OCI-LY1 (cell line): ENCODE results near the gene EP300.

ENCODE experiments used
- H2AFZ ChIP-seq: fragments of 200-600 bp; sonication (generic), shearing (Covaris generic); 2 replicates; pipeline ENCODE4 v1.6.0; 2014; ENCODE audit warnings: antibody characterized with exemption, mild to moderate bottlenecking, low read length
- H3F3A ChIP-seq: fragments of 200-600 bp; sonication (generic), shearing (Covaris generic); 2 replicates; pipeline ENCODE4 v1.6.0; 2014; ENCODE audit warnings: mild to moderate bottlenecking, antibody characterized with exemption, low read length, moderate library complexity; ENCODE audit not compliant: insufficient read depth
- H3K27ac ChIP-seq: fragments of 200-600 bp; sonication (generic); 2 replicates; pipeline ENCODE4 v1.5.1; 2014; ENCODE audit warnings: low read length, mixed run types, mild to moderate bottlenecking, low read depth; ENCODE audit not compliant: poor library complexity, severe bottlenecking
- H3K27me3 ChIP-seq: fragments of 200-600 bp; sonication (generic); 2 replicates; pipeline ENCODE4 v1.6.0; 2014; ENCODE audit warnings: antibody characterized with exemption, mild to moderate bottlenecking, low read length, moderate library complexity; ENCODE audit not compliant: insufficient read depth
- H3K36me3 ChIP-seq: fragments of 200-600 bp; sonication (generic); 2 replicates; pipeline ENCODE4 v1.6.1; 2014; ENCODE audit warnings: mild to moderate bottlenecking, antibody characterized with exemption, low read length, moderate library complexity, mixed read lengths; ENCODE audit not compliant: insufficient read depth
- H3K4me1 ChIP-seq: fragments of 200-600 bp; sonication (generic); 2 replicates; pipeline ENCODE4 v1.5.1; 2014; ENCODE audit warnings: mild to moderate bottlenecking, low read length, moderate library complexity; ENCODE audit not compliant: insufficient read depth, severe bottlenecking
- H3K4me2 ChIP-seq: fragments of 200-600 bp; sonication (generic), shearing (Covaris generic); 2 replicates; pipeline ENCODE4 v1.6.1; 2014; ENCODE audit warnings: low read length
- H3K4me3 ChIP-seq: fragments of 200-600 bp; sonication (generic); 2 replicates; pipeline ENCODE4 v1.5.1; 2014; ENCODE audit warnings: low read length, low read depth, mild to moderate bottlenecking, mixed read lengths; ENCODE audit not compliant: poor library complexity, severe bottlenecking
- H3K79me2 ChIP-seq: fragments of 200-600 bp; shearing (Covaris generic); 2 replicates; pipeline ENCODE4 v1.6.1; 2016; ENCODE audit warnings: mixed run types, low read length, mixed read lengths; ENCODE audit not compliant: insufficient read depth
- H3K9ac ChIP-seq: fragments of 200-600 bp; sonication (generic), shearing (Covaris generic); 2 replicates; pipeline ENCODE4 v1.6.1; 2014; ENCODE audit warnings: mild to moderate bottlenecking, low read length, mixed read lengths
- H3K9me2 ChIP-seq: fragments of 200-600 bp; sonication (generic), shearing (Covaris generic); 2 replicates; pipeline ENCODE4 v1.6.1; 2014; ENCODE audit warnings: low read depth, mild to moderate bottlenecking, low read length, mixed read lengths
- H3K9me3 ChIP-seq: fragments of 200-600 bp; shearing (Covaris generic); 2 replicates; pipeline ENCODE4 v1.6.1; 2014; ENCODE audit warnings: low read length, mixed read lengths
- H4K20me1 ChIP-seq: fragments of 200-600 bp; sonication (generic), shearing (Covaris generic); 2 replicates; pipeline ENCODE4 v1.6.0; 2016; ENCODE audit warnings: mild to moderate bottlenecking, low read length; ENCODE audit not compliant: insufficient read depth
- EZH2 ChIP-seq: fragments of 200-600 bp; sonication (generic), shearing (Covaris generic); IDR thresholded peaks from 2 replicates; pipeline ENCODE4 v1.8.0; 2017; ENCODE audit warnings: borderline replicate concordance, mixed run types, mild to moderate bottlenecking, antibody characterized with exemption, low read length, moderate library complexity, mixed read lengths
- TF ChIP-seq, protein P1 (sequence below): fragments of 200-600 bp; sonication (generic), shearing (Covaris generic); IDR thresholded peaks from 2 replicates; pipeline ENCODE4 v1.5.1; 2017; ENCODE audit warnings: mild to moderate bottlenecking, antibody characterized with exemption, low read length, moderate library complexity, mixed read lengths

EP300 gene

GRCh38 chr22:41217553-41218157 lies 125.3 kb downstream of the EP300 start:
- H4K20me1 ChIP-seq: no peaks in the 10 kb centered on the region
- no peaks in the 10 kb centered on the region for H3K9me3 ChIP-seq
- H3K27me3 ChIP-seq: no peaks in the 10 kb centered on the region
- H3K36me3 ChIP-seq: peaks cover 74% of the 10 kb centered on the region
- no peaks in the 10 kb centered on the region for H3K79me2 ChIP-seq
- H3F3A ChIP-seq: no peaks in the 10 kb centered on the region
- H3K27ac ChIP-seq: peak overlapping the region; percentile 41
- peak overlapping the region; percentile 28; the same call in 1 of the 2 replicates for H3K4me2 ChIP-seq
- H3K9me2 ChIP-seq: no peaks in the 10 kb centered on the region
- no peak for TF ChIP-seq EZH2
- TF ChIP-seq, protein P1, sequence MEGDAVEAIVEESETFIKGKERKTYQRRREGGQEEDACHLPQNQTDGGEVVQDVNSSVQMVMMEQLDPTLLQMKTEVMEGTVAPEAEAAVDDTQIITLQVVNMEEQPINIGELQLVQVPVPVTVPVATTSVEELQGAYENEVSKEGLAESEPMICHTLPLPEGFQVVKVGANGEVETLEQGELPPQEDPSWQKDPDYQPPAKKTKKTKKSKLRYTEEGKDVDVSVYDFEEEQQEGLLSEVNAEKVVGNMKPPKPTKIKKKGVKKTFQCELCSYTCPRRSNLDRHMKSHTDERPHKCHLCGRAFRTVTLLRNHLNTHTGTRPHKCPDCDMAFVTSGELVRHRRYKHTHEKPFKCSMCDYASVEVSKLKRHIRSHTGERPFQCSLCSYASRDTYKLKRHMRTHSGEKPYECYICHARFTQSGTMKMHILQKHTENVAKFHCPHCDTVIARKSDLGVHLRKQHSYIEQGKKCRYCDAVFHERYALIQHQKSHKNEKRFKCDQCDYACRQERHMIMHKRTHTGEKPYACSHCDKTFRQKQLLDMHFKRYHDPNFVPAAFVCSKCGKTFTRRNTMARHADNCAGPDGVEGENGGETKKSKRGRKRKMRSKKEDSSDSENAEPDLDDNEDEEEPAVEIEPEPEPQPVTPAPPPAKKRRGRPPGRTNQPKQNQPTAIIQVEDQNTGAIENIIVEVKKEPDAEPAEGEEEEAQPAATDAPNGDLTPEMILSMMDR: no peak
- no peak overlapping the region for H2AFZ ChIP-seq
- H3K4me1 ChIP-seq: peaks cover 13% of the 10 kb centered on the region
- no peak overlapping the region for H3K9ac ChIP-seq
- H3K4me3 ChIP-seq: peak overlapping the region; percentile 13

- Histone ChIP-seq H3K4me2 (no peak overlapping the region), H4K20me1 (no peaks in the 10 kb centered on the region), H2AFZ (no peak overlapping the region), H3K79me2 (no peaks in the 10 kb centered on the region), H3K9ac (no peak overlapping the region), H3K9me2 (no peaks in the 10 kb centered on the region), H3K4me3 (no peak overlapping the region), H3F3A (no peaks in the 10 kb centered on the region), H3K27me3 (no peaks in the 10 kb centered on the region), H3K4me1 (peaks cover under 1% of the 10 kb centered on the region), H3K36me3 (peaks cover 86% of the 10 kb centered on the region), H3K27ac (no peak overlapping the region), H3K9me3 (no peaks in the 10 kb centered on the region)
- TF ChIP-seq, protein P1: no peak
- no peak for TF ChIP-seq EZH2
Measured at GRCh38 chr22:41222846-41223507, 130.6 kb downstream of the EP300 start.

- Histone ChIP-seq H3K36me3 (peaks cover 90% of the 10 kb centered on the region), H3K4me2 (no peak overlapping the region), H2AFZ (no peak overlapping the region), H4K20me1 (no peaks in the 10 kb centered on the region), H3K9ac (no peak overlapping the region), H3K4me3 (no peak overlapping the region), H3K9me2 (no peaks in the 10 kb centered on the region), H3K27ac (no peak overlapping the region), H3K79me2 (no peaks in the 10 kb centered on the region), H3K9me3 (no peaks in the 10 kb centered on the region), H3K4me1 (no peaks in the 10 kb centered on the region), H3F3A (no peaks in the 10 kb centered on the region), H3K27me3 (no peaks in the 10 kb centered on the region)
- TF ChIP-seq, protein P1: no peak
- TF ChIP-seq EZH2: no peak
Measured at GRCh38 chr22:41223535-41223934, 131.1 kb downstream of the EP300 start.
